ENCODE measurements around the gene MAGEA10.
A peak's percentile ranks its signal among the peaks of the same experiment; 100 is the strongest.

- TF ChIP-seq RXRA (IDR thresholded peaks at IDR 0.05) (no peak), RAD21 (IDR thresholded peaks at IDR 0.05) (no peak), NR2F2 (IDR thresholded peaks at IDR 0.05) (peak; percentile 31), YY1 (IDR thresholded peaks at IDR 0.05) (no peak), HNF4G (IDR thresholded peaks at IDR 0.05) (no peak), TAF1 (conservative IDR thresholded peaks at IDR 0.05) (no peak), JUND (IDR thresholded peaks at IDR 0.05) (no peak), FOXA1 (IDR thresholded peaks at IDR 0.05) (no peak), GABPA (IDR thresholded peaks at IDR 0.05 in 1 of 2, conservative IDR thresholded peaks at IDR 0.05 in 1 of 2) (no peak), HNF4A (conservative IDR thresholded peaks at IDR 0.05) (no peak), MAX (IDR thresholded peaks at IDR 0.05) (no peak), FOXA2 (IDR thresholded peaks at IDR 0.05) (no peak)
- TF ChIP-seq, protein P1, sequence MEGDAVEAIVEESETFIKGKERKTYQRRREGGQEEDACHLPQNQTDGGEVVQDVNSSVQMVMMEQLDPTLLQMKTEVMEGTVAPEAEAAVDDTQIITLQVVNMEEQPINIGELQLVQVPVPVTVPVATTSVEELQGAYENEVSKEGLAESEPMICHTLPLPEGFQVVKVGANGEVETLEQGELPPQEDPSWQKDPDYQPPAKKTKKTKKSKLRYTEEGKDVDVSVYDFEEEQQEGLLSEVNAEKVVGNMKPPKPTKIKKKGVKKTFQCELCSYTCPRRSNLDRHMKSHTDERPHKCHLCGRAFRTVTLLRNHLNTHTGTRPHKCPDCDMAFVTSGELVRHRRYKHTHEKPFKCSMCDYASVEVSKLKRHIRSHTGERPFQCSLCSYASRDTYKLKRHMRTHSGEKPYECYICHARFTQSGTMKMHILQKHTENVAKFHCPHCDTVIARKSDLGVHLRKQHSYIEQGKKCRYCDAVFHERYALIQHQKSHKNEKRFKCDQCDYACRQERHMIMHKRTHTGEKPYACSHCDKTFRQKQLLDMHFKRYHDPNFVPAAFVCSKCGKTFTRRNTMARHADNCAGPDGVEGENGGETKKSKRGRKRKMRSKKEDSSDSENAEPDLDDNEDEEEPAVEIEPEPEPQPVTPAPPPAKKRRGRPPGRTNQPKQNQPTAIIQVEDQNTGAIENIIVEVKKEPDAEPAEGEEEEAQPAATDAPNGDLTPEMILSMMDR (IDR thresholded peaks at IDR 0.05; ENCODE audit: low read depth, low read length, missing input control): no peak
- TF ChIP-seq, protein P2, sequence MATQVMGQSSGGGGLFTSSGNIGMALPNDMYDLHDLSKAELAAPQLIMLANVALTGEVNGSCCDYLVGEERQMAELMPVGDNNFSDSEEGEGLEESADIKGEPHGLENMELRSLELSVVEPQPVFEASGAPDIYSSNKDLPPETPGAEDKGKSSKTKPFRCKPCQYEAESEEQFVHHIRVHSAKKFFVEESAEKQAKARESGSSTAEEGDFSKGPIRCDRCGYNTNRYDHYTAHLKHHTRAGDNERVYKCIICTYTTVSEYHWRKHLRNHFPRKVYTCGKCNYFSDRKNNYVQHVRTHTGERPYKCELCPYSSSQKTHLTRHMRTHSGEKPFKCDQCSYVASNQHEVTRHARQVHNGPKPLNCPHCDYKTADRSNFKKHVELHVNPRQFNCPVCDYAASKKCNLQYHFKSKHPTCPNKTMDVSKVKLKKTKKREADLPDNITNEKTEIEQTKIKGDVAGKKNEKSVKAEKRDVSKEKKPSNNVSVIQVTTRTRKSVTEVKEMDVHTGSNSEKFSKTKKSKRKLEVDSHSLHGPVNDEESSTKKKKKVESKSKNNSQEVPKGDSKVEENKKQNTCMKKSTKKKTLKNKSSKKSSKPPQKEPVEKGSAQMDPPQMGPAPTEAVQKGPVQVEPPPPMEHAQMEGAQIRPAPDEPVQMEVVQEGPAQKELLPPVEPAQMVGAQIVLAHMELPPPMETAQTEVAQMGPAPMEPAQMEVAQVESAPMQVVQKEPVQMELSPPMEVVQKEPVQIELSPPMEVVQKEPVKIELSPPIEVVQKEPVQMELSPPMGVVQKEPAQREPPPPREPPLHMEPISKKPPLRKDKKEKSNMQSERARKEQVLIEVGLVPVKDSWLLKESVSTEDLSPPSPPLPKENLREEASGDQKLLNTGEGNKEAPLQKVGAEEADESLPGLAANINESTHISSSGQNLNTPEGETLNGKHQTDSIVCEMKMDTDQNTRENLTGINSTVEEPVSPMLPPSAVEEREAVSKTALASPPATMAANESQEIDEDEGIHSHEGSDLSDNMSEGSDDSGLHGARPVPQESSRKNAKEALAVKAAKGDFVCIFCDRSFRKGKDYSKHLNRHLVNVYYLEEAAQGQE (IDR thresholded peaks at IDR 0.05): no peak
Measured at GRCh38 chrX:152177052-152177451, 38.7 kb upstream of the MAGEA10 start.

Data from liver (tissue), 3 donors.